Measurements from ENCODE around the gene KAZN. TPM values are rescaled to one million over a fixed set of nuclear protein-coding genes. Genes with fewer than 3 reads are reported as not detected.

KAZN gene
- total and polyA plus RNA-seq, 2 donors (not counting 1 experiment from before 2014, with no cell fraction given): 3.4 to 5.0 TPM

GRCh38 chr1:14996133-14997050 lies 397.9 kb downstream of the KAZN start:
- Histone ChIP-seq H3K36me3 (ENCODE audit: control insufficient read depth, insufficient read depth, low read length) (no peaks in the 10 kb centered on the region), H3K27me3 (ENCODE audit: control insufficient read depth, insufficient read depth, low read length) (no peaks in the 10 kb centered on the region), H3K4me1 (ENCODE audit: control insufficient read depth, extremely low read depth, insufficient read depth, low read length) (peaks cover 22% of the 10 kb centered on the region), H3K79me2 (ENCODE audit: control insufficient read depth, insufficient read depth, low read length) (peaks cover 5% of the 10 kb centered on the region), H3K4me2 (ENCODE audit: extremely low read depth, insufficient read depth, low read length) (peak overlapping the region; percentile 64), H3K9ac (ENCODE audit: insufficient read depth, low read length) (peak overlapping the region; percentile 16), H4K20me1 (ENCODE audit: control insufficient read depth, extremely low read depth, insufficient read depth, low read length) (no peaks in the 10 kb centered on the region), H3K4me3 (replicated peaks in 1 of 4; ENCODE audit: control extremely low read depth in 1 of 4, insufficient read depth in 1 of 4, low read depth in 3 of 4, low read length in 4 of 4) (no peak overlapping the region), H2AFZ (ENCODE audit: low read length) (no peak overlapping the region), H3K9me3 (ENCODE audit: control insufficient read depth, insufficient read depth, low read depth, low read length) (no peaks in the 10 kb centered on the region), H3K27ac (ENCODE audit: insufficient read depth, low read length) (peak overlapping the region; percentile 68)
- peak; percentile 70 to 79 for DNase-seq (ENCODE audit: low read depth in 2 of 2)
- TF ChIP-seq EZH2 (IDR thresholded peaks at IDR 0.05; ENCODE audit: low read length, missing control alignments) (no peak), CTCF (conservative IDR thresholded peaks at IDR 0.05 in 1 of 2, IDR thresholded peaks at IDR 0.05 in 1 of 2; ENCODE audit: low read depth in 1 of 2, low read length in 2 of 2) (no peak)

GRCh38 chr1:14997646-14998276 lies 399.3 kb downstream of the KAZN start:
- Histone ChIP-seq H3K4me1 (ENCODE audit: control insufficient read depth, extremely low read depth, insufficient read depth, low read length) (peaks cover 22% of the 10 kb centered on the region), H3K9ac (ENCODE audit: insufficient read depth, low read length) (no peak overlapping the region), H3K27ac (ENCODE audit: insufficient read depth, low read length) (no peak overlapping the region), H3K9me3 (ENCODE audit: control insufficient read depth, insufficient read depth, low read depth, low read length) (no peaks in the 10 kb centered on the region), H3K27me3 (ENCODE audit: control insufficient read depth, insufficient read depth, low read length) (no peaks in the 10 kb centered on the region), H4K20me1 (ENCODE audit: control insufficient read depth, extremely low read depth, insufficient read depth, low read length) (no peaks in the 10 kb centered on the region), H2AFZ (ENCODE audit: low read length) (no peak overlapping the region), H3K79me2 (ENCODE audit: control insufficient read depth, insufficient read depth, low read length) (peaks cover 5% of the 10 kb centered on the region), H3K36me3 (ENCODE audit: control insufficient read depth, insufficient read depth, low read length) (no peaks in the 10 kb centered on the region), H3K4me3 (replicated peaks in 1 of 4; ENCODE audit: control extremely low read depth in 1 of 4, insufficient read depth in 1 of 4, low read depth in 3 of 4, low read length in 4 of 4) (no peak overlapping the region), H3K4me2 (ENCODE audit: extremely low read depth, insufficient read depth, low read length) (no peak overlapping the region)
- no peak for DNase-seq (ENCODE audit: low read depth in 2 of 2)
- TF ChIP-seq CTCF (conservative IDR thresholded peaks at IDR 0.05 in 1 of 2, IDR thresholded peaks at IDR 0.05 in 1 of 2; ENCODE audit: low read depth in 1 of 2, low read length in 2 of 2): no peak
- no peak for TF ChIP-seq EZH2 (IDR thresholded peaks at IDR 0.05; ENCODE audit: low read length, missing control alignments)

GRCh38 chr1:14999441-14999840 lies 401.0 kb downstream of the KAZN start:
- Histone ChIP-seq H3K36me3 (ENCODE audit: control insufficient read depth, insufficient read depth, low read length) (no peaks in the 10 kb centered on the region), H3K4me3 (replicated peaks in 1 of 4; ENCODE audit: control extremely low read depth in 1 of 4, insufficient read depth in 1 of 4, low read depth in 3 of 4, low read length in 4 of 4) (no peak overlapping the region), H3K4me1 (ENCODE audit: control insufficient read depth, extremely low read depth, insufficient read depth, low read length) (peaks cover 22% of the 10 kb centered on the region), H3K27me3 (ENCODE audit: control insufficient read depth, insufficient read depth, low read length) (no peaks in the 10 kb centered on the region), H3K9me3 (ENCODE audit: control insufficient read depth, insufficient read depth, low read depth, low read length) (no peaks in the 10 kb centered on the region), H3K4me2 (ENCODE audit: extremely low read depth, insufficient read depth, low read length) (no peak overlapping the region), H3K9ac (ENCODE audit: insufficient read depth, low read length) (no peak overlapping the region), H3K79me2 (ENCODE audit: control insufficient read depth, insufficient read depth, low read length) (peaks cover 5% of the 10 kb centered on the region), H4K20me1 (ENCODE audit: control insufficient read depth, extremely low read depth, insufficient read depth, low read length) (no peaks in the 10 kb centered on the region), H3K27ac (ENCODE audit: insufficient read depth, low read length) (no peak overlapping the region), H2AFZ (ENCODE audit: low read length) (no peak overlapping the region)
- TF ChIP-seq EZH2 (IDR thresholded peaks at IDR 0.05; ENCODE audit: low read length, missing control alignments) (no peak), CTCF (conservative IDR thresholded peaks at IDR 0.05 in 1 of 2, IDR thresholded peaks at IDR 0.05 in 1 of 2; ENCODE audit: low read depth in 1 of 2, low read length in 2 of 2) (no peak)
- DNase-seq (ENCODE audit: low read depth in 2 of 2): no peak

Data from fibroblast of lung (primary cell).